HepG2 (cell line): Measurements from ENCODE around the gene CLIP2. TPM values are rescaled to one million over a fixed set of nuclear protein-coding genes. Genes with fewer than 3 reads are reported as not detected.

Experiments
- DPF2 ChIP-seq: sonication (generic); formaldehyde crosslinking; IDR thresholded peaks from 2 replicates; pipeline ENCODE4 v1.4.0; 2020; ENCODE audit warnings: mild to moderate bottlenecking, low read depth, missing genetic modification reagents, borderline replicate concordance
- HOXA3 ChIP-seq: sonication (generic); formaldehyde crosslinking; IDR thresholded peaks from 2 replicates; pipeline ENCODE4 v1.5.0; 2020; ENCODE audit warnings: missing genetic modification reagents
- ISX ChIP-seq: sonication (generic); formaldehyde crosslinking; conservative IDR thresholded peaks from 2 replicates; pipeline ENCODE4 v1.5.0; 2020; ENCODE audit warnings: missing genetic modification reagents
- POLR2G ChIP-seq: fragments of 200-400 bp; formaldehyde crosslinking; IDR thresholded peaks from 2 replicates; pipeline ENCODE4 v1.6.1; 2018; ENCODE audit warnings: mild to moderate bottlenecking, low read depth, low read length, moderate library complexity
- polyA plus RNA-seq, 8 experiments: library from polyadenylated mRNA; depleted of rRNA in 3 of 8; stranded (reverse) in 7 of 8; unstranded in 1 of 8; fragments of >200 nt; fragmentation: Illumina TruSeq in 4 of 8; extraction: Trizol in 4 of 8; gene quantifications; 2 replicates each; pipeline versions ENCODE4 v1.2.1 to v1.2.3, GENCODE V29; 2011 to 2016; ENCODE audit warnings: low read depth in 4 of 8, missing spikeins in 1 of 8, mixed read lengths in 1 of 8; ENCODE audit not compliant: insufficient read depth in 1 of 8
- total RNA-seq, 5 experiments: library from RNA; depleted of rRNA; stranded (reverse); fragments of >200 nt; fragmentation: Illumina TruSeq; extraction: Trizol; gene quantifications; 2 replicates each; pipeline ENCODE4 v1.2.3, GENCODE V29; 2016; ENCODE audit warnings: low read depth in 1 of 5
- TF ChIP-seq, protein P1 (sequence below): sonication (generic); formaldehyde crosslinking; IDR thresholded peaks from 2 replicates; pipeline ENCODE4 v1.8.1; 2022; ENCODE audit warnings: low read depth, mild to moderate bottlenecking, missing genetic modification reagents
- TF ChIP-seq, protein P2 (sequence below): sonication (generic); formaldehyde crosslinking; IDR thresholded peaks from 2 replicates; pipeline ENCODE4 v1.5.1; 2020; ENCODE audit warnings: mild to moderate bottlenecking, missing genetic modification reagents, moderate library complexity
- TF ChIP-seq, protein P3 (sequence below): sonication (generic); formaldehyde crosslinking; IDR thresholded peaks from 2 replicates; pipeline ENCODE4 v1.5.1; 2020; ENCODE audit warnings: mild to moderate bottlenecking, missing genetic modification reagents
- TF ChIP-seq, protein P4 (sequence below): sonication (generic); formaldehyde crosslinking; IDR thresholded peaks from 2 replicates; pipeline ENCODE4 v1.8.0; 2022; ENCODE audit warnings: missing genetic modification reagents, mild to moderate bottlenecking, borderline replicate concordance
- TF ChIP-seq, protein P5 (sequence below): sonication (generic); formaldehyde crosslinking; IDR thresholded peaks from 2 replicates; pipeline ENCODE4 v1.5.0; 2020; ENCODE audit warnings: missing genetic modification reagents

Gene CLIP2
- total and polyA plus RNA-seq, 2 of the 13 experiments (the other 11 are each of a cell fraction or from before 2014, with no cell fraction given), result 6.5 to 17.4 TPM

DNA sequence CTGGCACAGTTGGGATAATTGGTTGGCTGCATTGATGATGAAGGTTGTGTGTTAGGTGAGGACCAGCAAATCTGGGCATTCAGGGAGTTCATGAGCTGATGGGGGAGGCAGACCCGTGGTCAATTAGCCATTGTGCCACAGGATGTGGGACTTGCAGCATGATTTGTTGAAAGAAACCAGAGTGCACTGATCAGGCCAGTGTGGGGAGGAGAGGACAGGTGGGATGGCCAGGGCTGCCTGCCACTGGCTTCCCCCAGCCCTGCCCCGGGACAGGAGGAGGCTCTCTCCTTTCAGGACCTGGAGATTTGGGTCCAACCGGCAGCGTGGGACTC lies 4.3 kb downstream of the CLIP2 start (continued):
- TF ChIP-seq, protein P1, sequence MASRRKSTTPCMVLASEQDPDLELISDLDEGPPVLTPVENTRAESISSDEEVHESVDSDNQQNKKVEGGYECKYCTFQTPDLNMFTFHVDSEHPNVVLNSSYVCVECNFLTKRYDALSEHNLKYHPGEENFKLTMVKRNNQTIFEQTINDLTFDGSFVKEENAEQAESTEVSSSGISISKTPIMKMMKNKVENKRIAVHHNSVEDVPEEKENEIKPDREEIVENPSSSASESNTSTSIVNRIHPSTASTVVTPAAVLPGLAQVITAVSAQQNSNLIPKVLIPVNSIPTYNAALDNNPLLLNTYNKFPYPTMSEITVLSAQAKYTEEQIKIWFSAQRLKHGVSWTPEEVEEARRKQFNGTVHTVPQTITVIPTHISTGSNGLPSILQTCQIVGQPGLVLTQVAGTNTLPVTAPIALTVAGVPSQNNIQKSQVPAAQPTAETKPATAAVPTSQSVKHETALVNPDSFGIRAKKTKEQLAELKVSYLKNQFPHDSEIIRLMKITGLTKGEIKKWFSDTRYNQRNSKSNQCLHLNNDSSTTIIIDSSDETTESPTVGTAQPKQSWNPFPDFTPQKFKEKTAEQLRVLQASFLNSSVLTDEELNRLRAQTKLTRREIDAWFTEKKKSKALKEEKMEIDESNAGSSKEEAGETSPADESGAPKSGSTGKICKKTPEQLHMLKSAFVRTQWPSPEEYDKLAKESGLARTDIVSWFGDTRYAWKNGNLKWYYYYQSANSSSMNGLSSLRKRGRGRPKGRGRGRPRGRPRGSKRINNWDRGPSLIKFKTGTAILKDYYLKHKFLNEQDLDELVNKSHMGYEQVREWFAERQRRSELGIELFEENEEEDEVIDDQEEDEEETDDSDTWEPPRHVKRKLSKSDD, result 0 out of 2 replicates have a peak, but pooled peaks have one; percentile 28
- TF ChIP-seq DPF2 (CRISPR knock-in tag), result no peak
- TF ChIP-seq ISX (CRISPR knock-in tag), result no peak
- TF ChIP-seq, protein P2, sequence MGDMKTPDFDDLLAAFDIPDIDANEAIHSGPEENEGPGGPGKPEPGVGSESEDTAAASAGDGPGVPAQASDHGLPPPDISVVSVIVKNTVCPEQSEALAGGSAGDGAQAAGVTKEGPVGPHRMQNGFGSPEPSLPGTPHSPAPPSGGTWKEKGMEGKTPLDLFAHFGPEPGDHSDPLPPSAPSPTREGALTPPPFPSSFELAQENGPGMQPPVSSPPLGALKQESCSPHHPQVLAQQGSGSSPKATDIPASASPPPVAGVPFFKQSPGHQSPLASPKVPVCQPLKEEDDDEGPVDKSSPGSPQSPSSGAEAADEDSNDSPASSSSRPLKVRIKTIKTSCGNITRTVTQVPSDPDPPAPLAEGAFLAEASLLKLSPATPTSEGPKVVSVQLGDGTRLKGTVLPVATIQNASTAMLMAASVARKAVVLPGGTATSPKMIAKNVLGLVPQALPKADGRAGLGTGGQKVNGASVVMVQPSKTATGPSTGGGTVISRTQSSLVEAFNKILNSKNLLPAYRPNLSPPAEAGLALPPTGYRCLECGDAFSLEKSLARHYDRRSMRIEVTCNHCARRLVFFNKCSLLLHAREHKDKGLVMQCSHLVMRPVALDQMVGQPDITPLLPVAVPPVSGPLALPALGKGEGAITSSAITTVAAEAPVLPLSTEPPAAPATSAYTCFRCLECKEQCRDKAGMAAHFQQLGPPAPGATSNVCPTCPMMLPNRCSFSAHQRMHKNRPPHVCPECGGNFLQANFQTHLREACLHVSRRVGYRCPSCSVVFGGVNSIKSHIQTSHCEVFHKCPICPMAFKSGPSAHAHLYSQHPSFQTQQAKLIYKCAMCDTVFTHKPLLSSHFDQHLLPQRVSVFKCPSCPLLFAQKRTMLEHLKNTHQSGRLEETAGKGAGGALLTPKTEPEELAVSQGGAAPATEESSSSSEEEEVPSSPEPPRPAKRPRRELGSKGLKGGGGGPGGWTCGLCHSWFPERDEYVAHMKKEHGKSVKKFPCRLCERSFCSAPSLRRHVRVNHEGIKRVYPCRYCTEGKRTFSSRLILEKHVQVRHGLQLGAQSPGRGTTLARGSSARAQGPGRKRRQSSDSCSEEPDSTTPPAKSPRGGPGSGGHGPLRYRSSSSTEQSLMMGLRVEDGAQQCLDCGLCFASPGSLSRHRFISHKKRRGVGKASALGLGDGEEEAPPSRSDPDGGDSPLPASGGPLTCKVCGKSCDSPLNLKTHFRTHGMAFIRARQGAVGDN (CRISPR knock-in tag), result peak; percentile 35; the same call in 1 of the 2 replicates
- TF ChIP-seq, protein P3, sequence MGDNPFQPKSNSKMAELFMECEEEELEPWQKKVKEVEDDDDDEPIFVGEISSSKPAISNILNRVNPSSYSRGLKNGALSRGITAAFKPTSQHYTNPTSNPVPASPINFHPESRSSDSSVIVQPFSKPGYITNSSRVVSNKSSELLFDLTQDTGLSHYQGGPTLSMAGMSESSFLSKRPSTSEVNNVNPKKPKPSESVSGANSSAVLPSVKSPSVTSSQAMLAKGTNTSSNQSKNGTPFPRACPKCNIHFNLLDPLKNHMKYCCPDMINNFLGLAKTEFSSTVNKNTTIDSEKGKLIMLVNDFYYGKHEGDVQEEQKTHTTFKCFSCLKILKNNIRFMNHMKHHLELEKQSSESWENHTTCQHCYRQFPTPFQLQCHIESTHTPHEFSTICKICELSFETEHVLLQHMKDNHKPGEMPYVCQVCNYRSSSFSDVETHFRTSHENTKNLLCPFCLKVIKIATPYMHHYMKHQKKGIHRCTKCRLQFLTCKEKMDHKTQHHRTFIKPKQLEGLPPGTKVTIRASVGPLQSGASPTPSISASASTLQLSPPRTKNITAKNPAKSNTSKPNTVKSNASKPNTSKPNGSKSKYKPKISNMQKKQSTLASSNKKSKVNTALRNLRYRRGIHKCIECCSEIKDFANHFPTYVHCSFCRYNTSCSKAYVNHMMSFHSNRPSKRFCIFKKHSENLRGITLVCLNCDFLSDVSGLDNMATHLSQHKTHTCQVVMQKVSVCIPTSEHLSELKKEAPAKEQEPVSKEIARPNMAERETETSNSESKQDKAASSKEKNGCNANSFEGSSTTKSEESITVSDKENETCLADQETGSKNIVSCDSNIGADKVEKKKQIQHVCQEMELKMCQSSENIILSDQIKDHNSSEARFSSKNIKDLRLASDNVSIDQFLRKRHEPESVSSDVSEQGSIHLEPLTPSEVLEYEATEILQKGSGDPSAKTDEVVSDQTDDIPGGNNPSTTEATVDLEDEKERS (CRISPR knock-in tag), result no peak
- no peak for TF ChIP-seq POLR2G
- 0 out of 2 replicates have a peak, but pooled peaks have one; percentile 5 for TF ChIP-seq HOXA3 (CRISPR knock-in tag)
- TF ChIP-seq, protein P4, sequence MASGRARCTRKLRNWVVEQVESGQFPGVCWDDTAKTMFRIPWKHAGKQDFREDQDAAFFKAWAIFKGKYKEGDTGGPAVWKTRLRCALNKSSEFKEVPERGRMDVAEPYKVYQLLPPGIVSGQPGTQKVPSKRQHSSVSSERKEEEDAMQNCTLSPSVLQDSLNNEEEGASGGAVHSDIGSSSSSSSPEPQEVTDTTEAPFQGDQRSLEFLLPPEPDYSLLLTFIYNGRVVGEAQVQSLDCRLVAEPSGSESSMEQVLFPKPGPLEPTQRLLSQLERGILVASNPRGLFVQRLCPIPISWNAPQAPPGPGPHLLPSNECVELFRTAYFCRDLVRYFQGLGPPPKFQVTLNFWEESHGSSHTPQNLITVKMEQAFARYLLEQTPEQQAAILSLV (CRISPR knock-in tag), result 0 out of 2 replicates have a peak, but pooled peaks have one; percentile 3
- TF ChIP-seq, protein P5, sequence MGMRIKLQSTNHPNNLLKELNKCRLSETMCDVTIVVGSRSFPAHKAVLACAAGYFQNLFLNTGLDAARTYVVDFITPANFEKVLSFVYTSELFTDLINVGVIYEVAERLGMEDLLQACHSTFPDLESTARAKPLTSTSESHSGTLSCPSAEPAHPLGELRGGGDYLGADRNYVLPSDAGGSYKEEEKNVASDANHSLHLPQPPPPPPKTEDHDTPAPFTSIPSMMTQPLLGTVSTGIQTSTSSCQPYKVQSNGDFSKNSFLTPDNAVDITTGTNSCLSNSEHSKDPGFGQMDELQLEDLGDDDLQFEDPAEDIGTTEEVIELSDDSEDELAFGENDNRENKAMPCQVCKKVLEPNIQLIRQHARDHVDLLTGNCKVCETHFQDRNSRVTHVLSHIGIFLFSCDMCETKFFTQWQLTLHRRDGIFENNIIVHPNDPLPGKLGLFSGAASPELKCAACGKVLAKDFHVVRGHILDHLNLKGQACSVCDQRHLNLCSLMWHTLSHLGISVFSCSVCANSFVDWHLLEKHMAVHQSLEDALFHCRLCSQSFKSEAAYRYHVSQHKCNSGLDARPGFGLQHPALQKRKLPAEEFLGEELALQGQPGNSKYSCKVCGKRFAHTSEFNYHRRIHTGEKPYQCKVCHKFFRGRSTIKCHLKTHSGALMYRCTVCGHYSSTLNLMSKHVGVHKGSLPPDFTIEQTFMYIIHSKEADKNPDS (CRISPR knock-in tag), result 0 out of 2 replicates have a peak, but pooled peaks have one; percentile 20
